T47D (cell line): ENCODE data around the gene ZBTB7A.

Experiments
- DNase-seq, 2 experiments: peaks; one replicate each; pipeline versions ENCODE4 v3.0.0 to v3.0.0-alpha.2; 2011 to 2012; ENCODE audit warnings: low read depth in 1 of 2, low spot score in 1 of 2
- JUND ChIP-seq: IDR thresholded peaks from 2 replicates; pipeline ENCODE4 v1.6.1; 2012; ENCODE audit warnings: low read depth
- in situ Hi-C: cut with HindIII; loops from 2 replicates; pipeline ENCODE4 v1.10.0; 2016; ENCODE audit warnings: low sequenced_read_pairs, low pct_unique_long_range_greater_than_20kb

Gene ZBTB7A

DNA sequence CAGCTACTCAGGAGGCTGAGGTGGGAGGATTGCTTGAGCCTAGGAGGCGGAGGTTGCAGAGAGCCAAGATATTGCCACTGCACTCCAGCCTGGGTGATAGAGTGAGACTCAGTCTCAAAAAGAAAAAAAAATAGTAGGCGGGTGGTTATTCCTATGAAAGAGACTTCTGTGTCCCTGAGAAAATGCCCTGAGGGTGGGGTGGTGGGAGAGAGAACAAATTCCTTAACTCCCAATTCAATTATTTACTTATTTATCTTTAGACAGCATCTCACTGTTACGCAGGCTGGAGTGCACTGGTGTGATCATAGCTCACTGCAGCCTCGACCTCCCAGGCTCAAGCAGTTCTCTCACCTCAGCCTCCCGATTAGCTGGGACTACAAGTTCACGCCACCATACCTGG lies 71.1 kb downstream of the ZBTB7A start:
- no peak for DNase-seq
- in situ Hi-C loops: no loop called here
- no peak for TF ChIP-seq JUND
